A673 (cell line): ENCODE data around the gene H2BK1. TPM values are rescaled to one million over a fixed set of nuclear protein-coding genes. Genes with fewer than 3 reads are reported as not detected.

Experiments used
- BruUV-seq: library from RNA; stranded (reverse); fragments of 400-500 nt; replicated peaks from 2 replicates; lab custom pipeline; 2021; lab: Mats Ljungman, UMichigan
- CTCF ChIA-PET: fragments of 300-600 bp; sonication (Branson Sonifier 250); formaldehyde crosslinking; loops from one replicate; lab custom pipeline; 2022; ENCODE audit warnings: antibody characterized with exemption; lab: Charles Lee
- POLR2A ChIA-PET: fragments of 300-600 bp; sonication (Branson Sonifier 250); formaldehyde crosslinking; loops from one replicate; lab custom pipeline; 2022; ENCODE audit warnings: antibody characterized with exemption; ENCODE audit not compliant: low non-redundant PET; lab: Charles Lee
- DNase-seq: peaks from one replicate; pipeline ENCODE4 v3.0.0-alpha.2; 2015; ENCODE audit warnings: low spot score
- H3K27ac ChIP-seq: fragments of 200-600 bp; sonication (generic); 2 replicates; pipeline ENCODE4 v1.5.1; 2016; ENCODE audit warnings: mixed run types, low read depth, mild to moderate bottlenecking, mixed read lengths, antibody characterized with exemption, low read length; ENCODE audit not compliant: poor library complexity, severe bottlenecking
- H3K27me3 ChIP-seq: fragments of 200-600 bp; sonication (generic); replicated peaks from 2 replicates; pipeline ENCODE4 v1.6.1; 2017; ENCODE audit warnings: mixed run types, low read depth, mild to moderate bottlenecking, mixed read lengths, antibody characterized with exemption, low read length; ENCODE audit not compliant: insufficient read depth, poor library complexity
- H3K36me3 ChIP-seq: fragments of 200-600 bp; sonication (generic); 2 replicates; pipeline ENCODE4 v1.6.1; 2016; ENCODE audit warnings: mixed run types, mild to moderate bottlenecking, mixed read lengths, antibody characterized with exemption, low read length; ENCODE audit not compliant: insufficient read depth, poor library complexity, severe bottlenecking
- H3K4me1 ChIP-seq: fragments of 200-600 bp; sonication (generic); 2 replicates; pipeline ENCODE4 v1.6.1; 2017; ENCODE audit warnings: mixed run types, mild to moderate bottlenecking, mixed read lengths, antibody characterized with exemption, low read length; ENCODE audit not compliant: insufficient read depth, poor library complexity, severe bottlenecking
- H3K4me3 ChIP-seq: fragments of 200-600 bp; sonication (generic); 2 replicates; pipeline ENCODE4 v1.5.1; 2016; ENCODE audit warnings: low read depth, mixed run types, mild to moderate bottlenecking, mixed read lengths, low read length; ENCODE audit not compliant: poor library complexity, severe bottlenecking
- H3K9me3 ChIP-seq: fragments of 200-600 bp; sonication (generic); 2 replicates; pipeline ENCODE4 v1.6.1; 2016; ENCODE audit warnings: mixed run types, low read depth, mild to moderate bottlenecking, mixed read lengths, antibody characterized with exemption, low read length; ENCODE audit not compliant: poor library complexity, severe bottlenecking
- CTCF ChIP-seq: fragments of 300-800, 200-600 bp; sonication (generic); conservative IDR thresholded peaks from 2 replicates; pipeline ENCODE4 v1.5.1; 2017; ENCODE audit warnings: low read depth, mild to moderate bottlenecking, antibody characterized with exemption, low read length, moderate library complexity, mixed read lengths
- EZH2 ChIP-seq: fragments of 200-600 bp; sonication (generic); IDR thresholded peaks from 2 replicates; pipeline ENCODE4 v1.6.1; 2017; ENCODE audit warnings: borderline replicate concordance, low read depth, mild to moderate bottlenecking, mixed read lengths, antibody characterized with exemption, low read length; ENCODE audit not compliant: poor library complexity, severe bottlenecking
- intact Hi-C: fragments of 100-400 bp; cut with micrococcal nuclease; formaldehyde crosslinking; loops from one replicate; pipeline ENCODE4 v1.10.0; 2022; ENCODE audit not compliant: unreplicated experiment
- total RNA-seq: library from RNA; stranded (reverse); gene quantifications from 2 replicates; pipeline ENCODE4 v1.2.3, GENCODE V29; 2021

H2BK1 gene
- total RNA-seq, 1 experiment from 2014 or later: not detected

GRCh38 chr7:151188252-151188542 is 22.1 kb downstream of the H2BK1 start:
- H3K36me3 ChIP-seq: no peaks in the 10 kb centered on the region
- intact Hi-C loops: no loop called here
- no peak overlapping the region for H3K27ac ChIP-seq
- no peaks in the 10 kb centered on the region for H3K9me3 ChIP-seq
- ChIA-PET CTCF (no interaction called here), POLR2A (no interaction called here)
- no peak overlapping the region for H3K4me3 ChIP-seq
- TF ChIP-seq EZH2: no peak
- TF ChIP-seq CTCF: no peak
- BruUV-seq: no TSS peak
- no peaks in the 10 kb centered on the region for H3K27me3 ChIP-seq
- DNase-seq: no peak
- H3K4me1 ChIP-seq: no peaks in the 10 kb centered on the region

GRCh38 chr7:151187409-151188251 is 22.7 kb downstream of the H2BK1 start:
- H3K36me3 ChIP-seq: no peaks in the 10 kb centered on the region
- intact Hi-C loops: no loop called here
- TF ChIP-seq CTCF (no peak), EZH2 (no peak)
- H3K4me1 ChIP-seq: no peaks in the 10 kb centered on the region
- ChIA-PET POLR2A (no interaction called here), CTCF (no interaction called here)
- no peak for DNase-seq
- no peak overlapping the region for H3K27ac ChIP-seq
- no TSS peak for BruUV-seq
- H3K4me3 ChIP-seq: no peak overlapping the region
- no peaks in the 10 kb centered on the region for H3K9me3 ChIP-seq
- H3K27me3 ChIP-seq: no peaks in the 10 kb centered on the region

- ChIA-PET CTCF (no interaction called here), POLR2A (no interaction called here)
- no peak within 1 kb of the TSS for H3K4me3 ChIP-seq
- H3K9me3 ChIP-seq: no peaks in the 10 kb centered on the region
- H3K27ac ChIP-seq: no peak within 1 kb of the TSS
- BruUV-seq: no TSS peak
- no peaks in the 10 kb centered on the region for H3K4me1 ChIP-seq
- no peaks in the 10 kb centered on the region for H3K36me3 ChIP-seq
- DNase-seq: no peak
- TF ChIP-seq EZH2 (no peak), CTCF (no peak)
- intact Hi-C loops: no loop called here
- H3K27me3 ChIP-seq: no peaks in the 10 kb centered on the region
Observed at GRCh38 chr7:151186640-151187408, 23.5 kb downstream of the H2BK1 start, which contains the start of gene ASB10. ASB10 (minus strand) TSS chr7:151187250; CDS start chr7:151187130, 120 bp downstream.
